ENCODE results near the gene MAPK14. TPM values are rescaled to one million over a fixed set of nuclear protein-coding genes. Genes with fewer than 3 reads are reported as not detected.

MAPK14 gene
- total and polyA plus RNA-seq, 9 of the 15 experiments (the other 6 are each of a cell fraction or from before 2014, with no cell fraction given) = 8.8 to 62.7 (median 35.5) TPM

DNA sequence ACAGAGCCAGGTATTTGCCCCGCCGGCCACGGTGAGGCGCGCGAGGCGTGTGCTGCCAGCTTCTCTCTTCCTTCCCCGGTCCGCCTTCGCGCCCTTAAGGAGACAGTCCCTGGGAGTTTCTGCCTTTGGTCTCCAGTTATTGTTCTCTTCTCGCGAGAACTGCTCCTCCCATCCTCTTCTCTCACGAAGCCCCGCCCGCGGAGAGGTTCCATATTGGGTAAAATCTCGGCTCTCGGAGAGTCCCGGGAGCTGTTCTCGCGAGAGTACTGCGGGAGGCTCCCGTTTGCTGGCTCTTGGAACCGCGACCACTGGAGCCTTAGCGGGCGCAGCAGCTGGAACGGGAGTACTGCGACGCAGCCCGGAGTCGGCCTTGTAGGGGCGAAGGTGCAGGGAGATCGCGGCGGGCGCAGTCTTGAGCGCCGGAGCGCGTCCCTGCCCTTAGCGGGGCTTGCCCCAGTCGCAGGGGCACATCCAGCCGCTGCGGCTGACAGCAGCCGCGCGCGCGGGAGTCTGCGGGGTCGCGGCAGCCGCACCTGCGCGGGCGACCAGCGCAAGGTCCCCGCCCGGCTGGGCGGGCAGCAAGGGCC lies at the start of gene MAPK14 (continued):
- TF ChIP-seq, protein P1, sequence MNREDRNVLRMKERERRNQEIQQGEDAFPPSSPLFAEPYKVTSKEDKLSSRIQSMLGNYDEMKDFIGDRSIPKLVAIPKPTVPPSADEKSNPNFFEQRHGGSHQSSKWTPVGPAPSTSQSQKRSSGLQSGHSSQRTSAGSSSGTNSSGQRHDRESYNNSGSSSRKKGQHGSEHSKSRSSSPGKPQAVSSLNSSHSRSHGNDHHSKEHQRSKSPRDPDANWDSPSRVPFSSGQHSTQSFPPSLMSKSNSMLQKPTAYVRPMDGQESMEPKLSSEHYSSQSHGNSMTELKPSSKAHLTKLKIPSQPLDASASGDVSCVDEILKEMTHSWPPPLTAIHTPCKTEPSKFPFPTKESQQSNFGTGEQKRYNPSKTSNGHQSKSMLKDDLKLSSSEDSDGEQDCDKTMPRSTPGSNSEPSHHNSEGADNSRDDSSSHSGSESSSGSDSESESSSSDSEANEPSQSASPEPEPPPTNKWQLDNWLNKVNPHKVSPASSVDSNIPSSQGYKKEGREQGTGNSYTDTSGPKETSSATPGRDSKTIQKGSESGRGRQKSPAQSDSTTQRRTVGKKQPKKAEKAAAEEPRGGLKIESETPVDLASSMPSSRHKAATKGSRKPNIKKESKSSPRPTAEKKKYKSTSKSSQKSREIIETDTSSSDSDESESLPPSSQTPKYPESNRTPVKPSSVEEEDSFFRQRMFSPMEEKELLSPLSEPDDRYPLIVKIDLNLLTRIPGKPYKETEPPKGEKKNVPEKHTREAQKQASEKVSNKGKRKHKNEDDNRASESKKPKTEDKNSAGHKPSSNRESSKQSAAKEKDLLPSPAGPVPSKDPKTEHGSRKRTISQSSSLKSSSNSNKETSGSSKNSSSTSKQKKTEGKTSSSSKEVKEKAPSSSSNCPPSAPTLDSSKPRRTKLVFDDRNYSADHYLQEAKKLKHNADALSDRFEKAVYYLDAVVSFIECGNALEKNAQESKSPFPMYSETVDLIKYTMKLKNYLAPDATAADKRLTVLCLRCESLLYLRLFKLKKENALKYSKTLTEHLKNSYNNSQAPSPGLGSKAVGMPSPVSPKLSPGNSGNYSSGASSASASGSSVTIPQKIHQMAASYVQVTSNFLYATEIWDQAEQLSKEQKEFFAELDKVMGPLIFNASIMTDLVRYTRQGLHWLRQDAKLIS (CRISPR knock-in tag; IDR thresholded peaks at IDR 0.05) = peak; percentile 53; the same call in 1 of the 2 replicates
- TF ChIP-seq TOE1 (IDR thresholded peaks at IDR 0.05; ENCODE audit: borderline replicate concordance) = 0 out of 2 replicates have a peak, but pooled peaks have one; percentile 62
- TF ChIP-seq TOE1 (CRISPR knock-in tag; IDR thresholded peaks at IDR 0.05; ENCODE audit: borderline replicate concordance, low read depth) = no peak; the same call in 1 of the 2 replicates
- 0 out of 2 replicates have a peak, but pooled peaks have one; percentile 32 for TF ChIP-seq ETV1 (tag; conservative IDR thresholded peaks at IDR 0.05; ENCODE audit: low read depth)
- no peak for TF ChIP-seq SMAD4 (CRISPR knock-in tag; conservative IDR thresholded peaks at IDR 0.05)
- TF ChIP-seq PREB (CRISPR knock-in tag; IDR thresholded peaks at IDR 0.05) = peak; percentile 88
- no peak for TF ChIP-seq FOXP1 (CRISPR knock-in tag; IDR thresholded peaks at IDR 0.05)
- TF ChIP-seq, protein P2, sequence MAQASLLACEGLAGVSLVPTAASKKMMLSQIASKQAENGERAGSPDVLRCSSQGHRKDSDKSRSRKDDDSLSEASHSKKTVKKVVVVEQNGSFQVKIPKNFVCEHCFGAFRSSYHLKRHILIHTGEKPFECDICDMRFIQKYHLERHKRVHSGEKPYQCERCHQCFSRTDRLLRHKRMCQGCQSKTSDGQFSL (CRISPR knock-in tag; IDR thresholded peaks at IDR 0.05) = no peak
- TF ChIP-seq, protein P2 (tag; IDR thresholded peaks at IDR 0.05) = no peak
- TF ChIP-seq ZFP36 (IDR thresholded peaks at IDR 0.05; ENCODE audit: low read depth, low read length, partially characterized antibody) = peak; percentile 25
- TF ChIP-seq E2F6 (IDR thresholded peaks at IDR 0.05; ENCODE audit: borderline replicate concordance in 1 of 2, extremely low read depth in 1 of 2, insufficient read depth in 1 of 2, insufficient read length in 1 of 2, low read depth in 1 of 2, low read length in 1 of 2, poor library complexity in 1 of 2, severe bottlenecking in 1 of 2) = peak; percentile 56 to 72
- TF ChIP-seq KDM5B (IDR thresholded peaks at IDR 0.05; ENCODE audit: insufficient replicate concordance, low read depth, low read length) = peak; percentile 95
- no peak for TF ChIP-seq ZNF174 (CRISPR knock-in tag; IDR thresholded peaks at IDR 0.05)
- no peak for TF ChIP-seq NFE2L1 (tag; IDR thresholded peaks at IDR 0.05; ENCODE audit: borderline replicate concordance, low read depth)
- no peak for TF ChIP-seq NKRF (IDR thresholded peaks at IDR 0.05; ENCODE audit: borderline replicate concordance)
